ENCODE data around the gene ADAM22.

Gene ADAM22

DNA sequence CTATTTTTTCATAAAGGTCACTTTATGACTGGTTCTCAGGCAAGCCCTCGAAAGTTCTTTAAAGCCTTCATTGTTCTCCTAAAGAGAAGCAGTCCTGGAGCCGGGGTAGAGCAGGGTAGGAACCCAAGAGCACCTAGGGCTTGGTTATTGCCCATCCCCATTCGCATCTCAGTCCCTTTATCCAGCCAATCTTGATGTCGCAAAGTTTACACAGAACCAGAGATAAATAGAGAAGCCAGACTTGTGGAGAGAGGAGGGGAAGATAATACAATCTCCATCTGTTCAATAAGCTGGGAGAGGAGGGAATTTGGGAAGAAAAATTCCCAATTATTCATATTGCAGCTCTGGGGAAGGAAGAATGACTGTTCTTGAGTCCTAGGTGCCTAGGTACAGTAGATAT is 292.1 kb downstream of the ADAM22 start (continued):
- TF ChIP-seq, protein P1, sequence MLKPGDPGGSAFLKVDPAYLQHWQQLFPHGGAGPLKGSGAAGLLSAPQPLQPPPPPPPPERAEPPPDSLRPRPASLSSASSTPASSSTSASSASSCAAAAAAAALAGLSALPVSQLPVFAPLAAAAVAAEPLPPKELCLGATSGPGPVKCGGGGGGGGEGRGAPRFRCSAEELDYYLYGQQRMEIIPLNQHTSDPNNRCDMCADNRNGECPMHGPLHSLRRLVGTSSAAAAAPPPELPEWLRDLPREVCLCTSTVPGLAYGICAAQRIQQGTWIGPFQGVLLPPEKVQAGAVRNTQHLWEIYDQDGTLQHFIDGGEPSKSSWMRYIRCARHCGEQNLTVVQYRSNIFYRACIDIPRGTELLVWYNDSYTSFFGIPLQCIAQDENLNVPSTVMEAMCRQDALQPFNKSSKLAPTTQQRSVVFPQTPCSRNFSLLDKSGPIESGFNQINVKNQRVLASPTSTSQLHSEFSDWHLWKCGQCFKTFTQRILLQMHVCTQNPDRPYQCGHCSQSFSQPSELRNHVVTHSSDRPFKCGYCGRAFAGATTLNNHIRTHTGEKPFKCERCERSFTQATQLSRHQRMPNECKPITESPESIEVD (tag by site-specific recombination; IDR thresholded peaks at IDR 0.05): no peak
- TF ChIP-seq ZNF146 (tag by site-specific recombination; IDR thresholded peaks at IDR 0.05): no peak
- no peak for TF ChIP-seq ZNF341 (tag by site-specific recombination; IDR thresholded peaks at IDR 0.05; ENCODE audit: low read depth)

DNA sequence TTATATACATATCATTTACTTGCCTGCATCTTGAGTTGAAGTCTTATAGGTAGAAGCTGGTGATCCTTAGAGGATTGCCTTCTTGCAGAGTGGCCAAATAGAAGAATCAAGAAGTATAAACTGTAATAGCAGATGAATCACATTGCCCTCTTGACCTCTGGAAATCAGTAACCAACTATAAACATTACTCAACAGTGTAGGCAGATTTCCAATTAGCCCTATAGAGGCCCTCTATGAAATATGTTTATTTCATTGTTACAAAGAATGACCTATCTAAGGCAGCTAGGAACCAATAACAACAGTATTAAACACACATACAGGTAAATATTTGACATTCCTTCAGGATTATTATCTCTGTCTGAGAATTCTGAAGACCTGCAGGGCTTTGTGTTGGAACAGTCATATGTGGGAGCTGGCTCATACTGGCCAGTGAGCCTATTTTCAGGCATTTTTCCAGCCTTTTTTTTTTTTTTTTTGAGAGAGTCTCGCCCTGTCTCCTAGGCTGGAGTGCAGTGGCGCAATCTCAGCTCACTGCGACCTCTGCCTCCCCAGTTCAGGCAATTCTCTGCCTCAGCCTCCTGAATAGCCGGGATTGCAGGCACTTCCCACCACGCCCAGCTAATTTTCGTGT is 292.9 kb downstream of the ADAM22 start:
- no peaks in the 10 kb centered on the region for H3K9me3 ChIP-seq (ENCODE audit: control insufficient read depth, insufficient read depth, low read depth, low read length)

More for the DNA sequence above, 292.9 kb downstream of the ADAM22 start:
- H3K4me3 ChIP-seq (ENCODE audit: low read depth, low read length): no peak overlapping the region
- H3K36me3 ChIP-seq (ENCODE audit: control insufficient read depth in 2 of 2, insufficient read depth in 1 of 2, low read length in 2 of 2): no peaks in the 10 kb centered on the region
- CTCF ChIA-PET: interaction anchor here (0.5 to 0.7 kb wide), 3 partner anchors 148 to 834 kb away, joined by 3 to 4 read pairs (median 3); no protein-coding TSS in a partner anchor
- no peaks in the 10 kb centered on the region for H3K4me1 ChIP-seq (ENCODE audit: control insufficient read depth, insufficient read depth, low read length)
- POLR2A ChIA-PET: interaction anchor here (0.5 to 0.6 kb wide), 2 partner anchors 14 to 76 kb away, joined by 3 to 7 read pairs; no protein-coding TSS in a partner anchor
- TF ChIP-seq REPIN1 (tag by site-specific recombination; IDR thresholded peaks at IDR 0.05; ENCODE audit: low read depth): no peak
- TF ChIP-seq OVOL3 (tag by site-specific recombination; IDR thresholded peaks at IDR 0.05): no peak
- TF ChIP-seq, protein P2, sequence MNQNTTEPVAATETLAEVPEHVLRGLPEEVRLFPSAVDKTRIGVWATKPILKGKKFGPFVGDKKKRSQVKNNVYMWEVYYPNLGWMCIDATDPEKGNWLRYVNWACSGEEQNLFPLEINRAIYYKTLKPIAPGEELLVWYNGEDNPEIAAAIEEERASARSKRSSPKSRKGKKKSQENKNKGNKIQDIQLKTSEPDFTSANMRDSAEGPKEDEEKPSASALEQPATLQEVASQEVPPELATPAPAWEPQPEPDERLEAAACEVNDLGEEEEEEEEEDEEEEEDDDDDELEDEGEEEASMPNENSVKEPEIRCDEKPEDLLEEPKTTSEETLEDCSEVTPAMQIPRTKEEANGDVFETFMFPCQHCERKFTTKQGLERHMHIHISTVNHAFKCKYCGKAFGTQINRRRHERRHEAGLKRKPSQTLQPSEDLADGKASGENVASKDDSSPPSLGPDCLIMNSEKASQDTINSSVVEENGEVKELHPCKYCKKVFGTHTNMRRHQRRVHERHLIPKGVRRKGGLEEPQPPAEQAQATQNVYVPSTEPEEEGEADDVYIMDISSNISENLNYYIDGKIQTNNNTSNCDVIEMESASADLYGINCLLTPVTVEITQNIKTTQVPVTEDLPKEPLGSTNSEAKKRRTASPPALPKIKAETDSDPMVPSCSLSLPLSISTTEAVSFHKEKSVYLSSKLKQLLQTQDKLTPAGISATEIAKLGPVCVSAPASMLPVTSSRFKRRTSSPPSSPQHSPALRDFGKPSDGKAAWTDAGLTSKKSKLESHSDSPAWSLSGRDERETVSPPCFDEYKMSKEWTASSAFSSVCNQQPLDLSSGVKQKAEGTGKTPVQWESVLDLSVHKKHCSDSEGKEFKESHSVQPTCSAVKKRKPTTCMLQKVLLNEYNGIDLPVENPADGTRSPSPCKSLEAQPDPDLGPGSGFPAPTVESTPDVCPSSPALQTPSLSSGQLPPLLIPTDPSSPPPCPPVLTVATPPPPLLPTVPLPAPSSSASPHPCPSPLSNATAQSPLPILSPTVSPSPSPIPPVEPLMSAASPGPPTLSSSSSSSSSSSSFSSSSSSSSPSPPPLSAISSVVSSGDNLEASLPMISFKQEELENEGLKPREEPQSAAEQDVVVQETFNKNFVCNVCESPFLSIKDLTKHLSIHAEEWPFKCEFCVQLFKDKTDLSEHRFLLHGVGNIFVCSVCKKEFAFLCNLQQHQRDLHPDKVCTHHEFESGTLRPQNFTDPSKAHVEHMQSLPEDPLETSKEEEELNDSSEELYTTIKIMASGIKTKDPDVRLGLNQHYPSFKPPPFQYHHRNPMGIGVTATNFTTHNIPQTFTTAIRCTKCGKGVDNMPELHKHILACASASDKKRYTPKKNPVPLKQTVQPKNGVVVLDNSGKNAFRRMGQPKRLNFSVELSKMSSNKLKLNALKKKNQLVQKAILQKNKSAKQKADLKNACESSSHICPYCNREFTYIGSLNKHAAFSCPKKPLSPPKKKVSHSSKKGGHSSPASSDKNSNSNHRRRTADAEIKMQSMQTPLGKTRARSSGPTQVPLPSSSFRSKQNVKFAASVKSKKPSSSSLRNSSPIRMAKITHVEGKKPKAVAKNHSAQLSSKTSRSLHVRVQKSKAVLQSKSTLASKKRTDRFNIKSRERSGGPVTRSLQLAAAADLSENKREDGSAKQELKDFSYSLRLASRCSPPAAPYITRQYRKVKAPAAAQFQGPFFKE (tag by site-specific recombination; IDR thresholded peaks at IDR 0.05; ENCODE audit: borderline replicate concordance): no peak
- TF ChIP-seq SP7 (tag by site-specific recombination; IDR thresholded peaks at IDR 0.05): no peak
- TF ChIP-seq ZNF660 (tag by site-specific recombination; IDR thresholded peaks at IDR 0.05): no peak
- no peak for TF ChIP-seq ZNF138 (tag by site-specific recombination; IDR thresholded peaks at IDR 0.05; ENCODE audit: borderline replicate concordance)
- no peak for TF ChIP-seq YY2 (tag by site-specific recombination; IDR thresholded peaks at IDR 0.05)
- no peak for TF ChIP-seq ZFP37 (tag by site-specific recombination; IDR thresholded peaks at IDR 0.05)
- no peak for TF ChIP-seq ZNF404 (tag by site-specific recombination; IDR thresholded peaks at IDR 0.05)
- TF ChIP-seq ZNF776 (tag by site-specific recombination; IDR thresholded peaks at IDR 0.05; ENCODE audit: borderline replicate concordance): no peak
- no peak for TF ChIP-seq ZFHX2 (tag by site-specific recombination; conservative IDR thresholded peaks at IDR 0.05)
- TF ChIP-seq, protein P3, sequence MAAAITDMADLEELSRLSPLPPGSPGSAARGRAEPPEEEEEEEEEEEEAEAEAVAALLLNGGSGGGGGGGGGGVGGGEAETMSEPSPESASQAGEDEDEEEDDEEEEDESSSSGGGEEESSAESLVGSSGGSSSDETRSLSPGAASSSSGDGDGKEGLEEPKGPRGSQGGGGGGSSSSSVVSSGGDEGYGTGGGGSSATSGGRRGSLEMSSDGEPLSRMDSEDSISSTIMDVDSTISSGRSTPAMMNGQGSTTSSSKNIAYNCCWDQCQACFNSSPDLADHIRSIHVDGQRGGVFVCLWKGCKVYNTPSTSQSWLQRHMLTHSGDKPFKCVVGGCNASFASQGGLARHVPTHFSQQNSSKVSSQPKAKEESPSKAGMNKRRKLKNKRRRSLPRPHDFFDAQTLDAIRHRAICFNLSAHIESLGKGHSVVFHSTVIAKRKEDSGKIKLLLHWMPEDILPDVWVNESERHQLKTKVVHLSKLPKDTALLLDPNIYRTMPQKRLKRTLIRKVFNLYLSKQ (tag by site-specific recombination; IDR thresholded peaks at IDR 0.05; ENCODE audit: borderline replicate concordance): no peak
- TF ChIP-seq ZNF777 (tag by site-specific recombination; IDR thresholded peaks at IDR 0.05; ENCODE audit: borderline replicate concordance): no peak
- H3K27ac ChIP-seq (ENCODE audit: extremely low read depth, low read depth, low read length): no peak overlapping the region

Data from HEK293 (cell line).